ENCODE results near the gene SMG9. TPM values are rescaled to one million over a fixed set of nuclear protein-coding genes. Genes with fewer than 3 reads are reported as not detected.

Gene SMG9
- 13.4 TPM for total RNA-seq

GRCh38 chr19:43754503-43755255, at the start of gene SMG9:
Gene SMG9 (minus strand): TSS chr19:43754962. CDS start chr19:43750741, 4,221 bp downstream.

DNA sequence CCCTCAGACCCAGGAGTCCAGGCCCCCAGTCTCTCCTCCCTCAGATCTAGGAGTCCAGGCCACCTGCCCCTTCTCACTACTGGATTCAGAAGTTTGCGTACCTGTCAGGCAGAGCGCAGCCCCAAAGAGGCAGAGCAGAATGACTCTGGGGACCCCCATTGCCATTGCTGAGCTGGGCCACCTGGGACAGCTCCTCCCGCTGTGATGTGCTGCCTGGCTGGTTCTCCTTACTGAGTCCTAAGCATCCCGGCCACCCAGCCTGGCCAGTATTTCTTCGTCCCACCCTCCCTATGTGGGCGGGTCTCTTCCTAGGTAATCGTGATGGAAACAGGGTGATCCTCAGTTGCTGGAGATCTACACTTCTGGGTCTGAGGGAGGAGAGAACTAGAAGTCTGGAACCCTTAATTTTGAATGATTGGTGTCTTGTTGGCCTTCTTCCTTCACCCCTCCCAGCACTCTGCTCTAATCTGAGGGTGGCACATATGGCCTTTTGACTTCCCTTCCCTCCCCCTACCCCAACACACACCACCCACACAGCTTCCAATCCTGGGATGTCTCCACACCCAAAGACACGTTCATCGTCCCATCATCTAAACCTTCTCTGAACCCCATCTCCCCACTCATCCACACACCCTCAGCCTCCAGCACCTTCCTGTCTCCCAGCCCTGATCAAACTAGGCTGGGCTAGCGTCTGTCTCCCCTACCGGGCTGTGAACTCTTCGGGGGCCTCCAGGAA, 47.6 kb upstream of the SMG9 start, which contains the start of gene LYPD5:
LYPD5 (minus strand) TSS at position 232 of the 736 bp plus-strand sequence; CDS start at position 165, 67 bp downstream.

DNA sequence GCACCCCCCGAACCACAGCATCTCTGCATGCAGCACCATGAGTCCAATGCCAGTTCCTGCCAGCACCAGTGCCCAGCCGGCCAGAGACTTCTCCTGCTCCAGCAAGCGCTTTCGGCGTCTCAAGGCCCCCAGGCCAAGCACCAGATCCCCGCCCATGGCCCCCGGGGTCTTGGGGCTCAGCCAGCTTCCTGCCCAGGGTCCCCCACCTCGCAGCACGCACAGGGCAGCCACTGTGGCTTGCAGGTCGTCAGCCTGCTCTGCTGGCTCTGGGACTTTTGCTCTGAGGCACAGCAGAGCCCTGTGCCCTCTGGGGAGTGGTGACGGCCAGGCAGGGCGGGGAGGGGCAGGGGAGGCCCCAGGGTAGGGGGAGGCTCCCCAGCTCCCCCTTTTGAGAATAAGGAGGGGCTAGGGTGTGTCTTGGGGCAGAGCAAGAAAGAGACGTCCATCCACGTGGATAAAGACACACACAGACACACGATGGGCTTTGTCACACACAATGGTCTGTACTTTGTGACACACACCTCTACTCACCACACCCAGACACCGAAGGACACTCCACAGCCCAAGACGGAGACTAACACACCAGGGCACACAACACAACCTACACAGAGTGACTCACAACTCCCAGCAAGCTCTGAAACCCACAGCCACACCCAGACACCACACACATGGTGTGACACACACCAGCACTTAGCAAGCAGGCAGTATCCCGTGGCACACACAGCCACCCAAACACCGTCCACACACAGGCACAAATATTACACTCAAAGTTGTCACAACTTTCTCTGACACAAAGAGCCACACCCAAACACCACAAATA, 26.2 kb upstream of the SMG9 start, which contains the start of gene KCNN4:
KCNN4 (minus strand) TSS at position 268 of the 820 bp plus-strand sequence; CDS start at position 156, 112 bp downstream.

DNA sequence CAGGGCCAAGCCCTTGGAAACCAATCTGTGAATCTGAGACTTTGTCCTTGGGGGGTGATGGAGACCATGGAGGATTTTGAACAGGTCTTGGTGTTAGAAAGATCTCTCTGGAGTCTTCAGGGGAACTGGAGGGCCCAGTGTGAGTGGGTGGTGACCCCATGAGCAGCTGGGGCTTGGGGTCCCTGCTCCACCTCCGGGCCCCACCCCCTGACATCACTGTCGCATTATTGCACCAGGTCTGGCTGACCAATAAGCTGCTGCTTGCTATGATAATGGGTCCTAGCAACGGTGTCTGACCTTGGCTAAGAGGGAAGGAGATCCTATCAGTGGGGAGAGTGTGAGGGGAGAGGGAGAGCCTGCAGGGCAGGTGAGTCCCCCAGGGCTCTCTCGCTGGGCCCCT, 39.0 kb downstream of the SMG9 start, which contains the start of gene IRGC:
IRGC (plus strand) TSS at position 301 of the 400 bp plus-strand sequence. CDS start 2,483 bp downstream, outside the sequence.

Other genes starting within 250 kb of the SMG9 start
- 18.2 TPM for gene ETHE1, start 227.8 kb downstream of the SMG9 start, total RNA-seq
- gene ZNF575, start 221.8 kb downstream of the SMG9 start, total RNA-seq = 1.8 TPM
- gene XRCC1, start 179.4 kb downstream of the SMG9 start, total RNA-seq = 16.4 TPM
- gene PINLYP, start 179.2 kb downstream of the SMG9 start, total RNA-seq = 8.1 TPM
- 134 TPM for gene IRGQ, start 158.8 kb downstream of the SMG9 start, total RNA-seq
- gene ZNF576, start 158.4 kb downstream of the SMG9 start, total RNA-seq = 11.1 TPM
- gene SRRM5, start 142.9 kb downstream of the SMG9 start, total RNA-seq = not detected
- gene ZNF428, start 135.3 kb downstream of the SMG9 start, total RNA-seq = 107 TPM
- gene CADM4, start 115.1 kb downstream of the SMG9 start, total RNA-seq = 93.2 TPM
- 3.7 TPM for gene PLAUR, start 84.8 kb downstream of the SMG9 start, total RNA-seq
- not detected for gene IRGC, start 38.9 kb downstream of the SMG9 start, total RNA-seq
- not detected for gene KCNN4, start 26.0 kb upstream of the SMG9 start, total RNA-seq
- gene LYPD5, start 47.5 kb upstream of the SMG9 start, total RNA-seq = 6.7 TPM
- gene ZNF283, start 72.4 kb upstream of the SMG9 start, total RNA-seq = 36.2 TPM
- gene ZNF404, start 129.0 kb upstream of the SMG9 start, total RNA-seq = 9.5 TPM
- gene ZNF45, start 180.3 kb upstream of the SMG9 start, total RNA-seq = 25.6 TPM
- gene ZNF221, start 196.3 kb upstream of the SMG9 start, total RNA-seq = 20.3 TPM
- 13.8 TPM for gene ZNF155, start 229.2 kb upstream of the SMG9 start, total RNA-seq
- gene ZNF230, start 248.0 kb upstream of the SMG9 start, total RNA-seq = 8.1 TPM